HG03060 (cell line): ENCODE data around the gene MAML3.

Source experiments
- ATAC-seq: cut with Tn5 transposase; IDR thresholded peaks from one replicate; pipeline ENCODE4 v1.9.1; 2021; ENCODE audit warnings: low read depth, moderate number of reproducible peaks; ENCODE audit not compliant: unreplicated experiment

Gene MAML3

GRCh38 chr4:139682741-139683151 is 471.2 kb downstream of the MAML3 start:
- no peak for ATAC-seq

GRCh38 chr4:139682309-139682708 is 471.7 kb downstream of the MAML3 start:
- no peak for ATAC-seq

GRCh38 chr4:139676913-139677585 is 476.9 kb downstream of the MAML3 start:
- no peak for ATAC-seq

- ATAC-seq = no peak
These were observed 477.6 kb downstream of the MAML3 start for GRCh38 chr4:139676365-139676764.

- ATAC-seq = no peak
These were observed 478.3 kb downstream of the MAML3 start for GRCh38 chr4:139675651-139676050.

GRCh38 chr4:139674875-139675550 is 479.0 kb downstream of the MAML3 start:
- no peak for ATAC-seq

DNA sequence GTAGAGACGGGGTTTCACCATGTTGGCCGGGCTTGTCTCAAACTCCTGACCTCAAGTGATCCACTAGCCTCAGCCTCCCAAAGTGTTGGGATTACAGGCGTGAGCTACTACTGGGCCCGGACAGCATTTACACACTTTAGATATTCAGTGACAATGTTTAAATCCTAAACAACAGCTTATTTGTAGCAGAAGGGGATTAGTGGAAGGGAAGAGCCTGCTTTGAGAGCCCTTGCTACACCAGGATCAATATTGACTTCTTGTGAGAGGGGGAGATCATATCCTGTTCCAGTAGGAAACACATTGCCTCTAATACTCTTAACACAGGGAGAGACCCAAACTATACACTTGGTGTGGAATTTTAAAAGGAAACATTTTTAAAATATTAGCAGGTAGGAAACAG is 481.3 kb downstream of the MAML3 start:
- no peak for ATAC-seq

DNA sequence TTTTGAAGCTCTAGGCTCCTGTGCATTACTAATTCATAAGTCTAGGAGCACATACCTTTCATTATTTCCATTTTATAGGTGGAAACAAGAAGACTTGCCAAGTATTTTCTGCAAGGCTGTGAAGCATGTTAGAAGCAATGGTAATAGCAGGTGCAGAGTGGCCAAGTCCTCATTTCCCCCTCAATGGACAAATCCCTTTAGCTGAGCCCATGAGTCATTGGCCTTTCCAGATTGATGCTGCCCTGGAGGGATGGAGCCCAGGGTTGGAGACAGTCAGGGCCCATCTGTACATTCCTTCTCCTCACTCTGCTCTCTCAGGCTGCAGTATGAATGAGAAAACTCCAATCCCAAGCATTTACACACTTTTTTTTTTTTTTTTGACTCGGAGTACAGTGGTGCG is 481.8 kb downstream of the MAML3 start:
- no peak for ATAC-seq

DNA sequence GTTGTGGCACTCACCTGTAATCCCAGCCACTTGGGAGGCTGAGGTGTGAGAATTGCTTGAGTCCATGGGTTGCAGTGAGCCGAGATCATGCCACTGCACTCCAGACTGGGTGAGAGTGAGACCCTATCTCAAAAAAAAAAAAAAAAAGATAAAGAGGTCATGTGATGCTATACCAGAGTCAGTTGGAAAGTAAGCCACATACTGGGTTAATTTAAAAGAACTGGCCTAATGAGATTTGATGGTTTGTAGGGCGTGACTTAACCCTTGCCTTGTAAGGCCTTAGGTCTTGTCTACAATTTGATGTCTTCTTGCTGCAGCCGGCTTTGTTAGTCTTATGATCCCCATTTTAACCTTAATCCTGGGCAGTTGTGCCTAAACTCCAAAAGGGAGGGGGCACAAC is 483.2 kb downstream of the MAML3 start:
- ATAC-seq = no peak

- no peak for ATAC-seq
These were observed 484.1 kb downstream of the MAML3 start for GRCh38 chr4:139669890-139670289.

DNA sequence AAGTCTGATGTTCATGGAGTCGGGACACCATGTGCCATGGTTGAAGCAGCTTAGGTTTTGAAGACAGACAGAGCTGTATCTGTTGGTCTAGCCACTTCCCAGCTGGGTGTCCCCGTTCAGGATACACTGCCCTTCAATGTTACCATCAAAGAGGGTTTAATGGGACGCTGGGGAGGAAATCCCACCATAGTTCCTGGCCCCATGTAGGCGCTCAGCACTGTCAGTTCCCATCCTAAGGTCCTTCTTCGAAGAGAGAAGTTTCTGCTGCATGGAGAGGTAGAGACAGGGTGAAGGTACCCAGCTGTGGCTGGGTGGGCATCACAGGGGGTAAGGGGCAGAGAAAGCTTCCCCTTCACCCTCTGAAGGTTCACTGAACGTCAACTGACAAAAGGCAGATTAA is 484.6 kb downstream of the MAML3 start:
- ATAC-seq = no peak

DNA sequence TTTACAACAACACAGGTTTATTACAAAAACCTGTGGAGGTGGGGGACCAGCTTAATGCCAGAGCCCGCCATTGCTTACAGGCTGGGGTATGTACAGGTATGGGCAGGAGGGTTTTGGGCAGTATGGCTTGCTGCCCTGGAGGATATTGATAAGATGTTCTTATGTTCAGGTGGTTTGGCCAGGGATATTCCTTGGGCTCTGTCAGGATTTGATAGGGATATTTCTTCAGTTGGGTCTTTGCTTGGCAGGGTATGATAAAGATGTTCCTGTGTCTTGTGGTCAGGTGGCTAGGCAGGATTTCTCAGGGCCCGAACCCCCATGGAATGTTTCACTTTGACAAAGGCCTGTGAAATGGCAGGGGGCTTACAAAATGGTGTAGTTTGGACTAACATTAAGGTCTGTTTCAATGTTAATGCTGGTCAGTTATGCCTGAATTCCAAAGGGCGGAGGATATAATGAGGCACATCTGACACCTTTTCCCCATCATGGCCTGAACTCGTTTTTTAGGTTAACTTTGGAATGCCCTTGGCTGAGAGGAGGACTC is 485.3 kb downstream of the MAML3 start:
- no peak for ATAC-seq

DNA sequence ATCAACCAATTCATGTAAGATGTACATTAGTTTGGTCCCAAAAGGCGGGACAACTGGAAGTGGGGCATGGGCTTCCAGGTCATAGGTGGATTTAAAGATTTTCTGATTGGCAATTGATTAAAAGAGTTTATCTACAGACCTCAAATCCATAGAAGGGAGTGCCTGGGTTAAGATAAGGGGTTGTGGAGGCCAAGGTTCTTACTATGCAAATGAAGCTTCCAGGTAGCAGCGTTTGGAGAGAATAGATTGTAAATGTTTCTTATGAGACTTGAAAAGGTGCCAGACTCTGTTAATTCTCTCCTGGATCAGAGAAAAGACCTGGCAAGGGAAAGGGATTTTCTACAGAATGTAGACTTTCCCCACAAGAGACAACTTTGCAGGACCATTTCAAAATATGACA is 485.9 kb downstream of the MAML3 start:
- ATAC-seq = no peak
